Measurements from ENCODE around the gene CPNE4.

DNA sequence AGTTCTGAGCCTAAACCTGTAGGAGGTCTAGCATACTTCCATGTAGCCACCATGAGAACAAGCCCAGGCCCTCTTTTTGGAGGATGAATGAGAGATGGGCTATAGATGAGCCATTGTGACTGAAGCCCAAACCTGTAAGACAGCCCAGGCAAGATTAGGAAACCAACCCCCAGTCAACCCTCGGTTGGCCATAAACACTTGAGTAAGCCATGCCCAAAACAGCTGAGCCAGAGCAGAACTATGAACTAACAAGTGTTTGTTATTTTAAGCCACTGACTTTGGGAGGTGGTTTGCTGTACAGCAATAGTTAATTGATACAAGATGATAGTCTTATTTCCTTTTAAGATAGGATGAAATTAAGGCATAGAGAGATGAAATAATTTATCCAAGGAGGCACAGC, 12.4 kb upstream of the CPNE4 start:
- TF ChIP-seq, protein P1, sequence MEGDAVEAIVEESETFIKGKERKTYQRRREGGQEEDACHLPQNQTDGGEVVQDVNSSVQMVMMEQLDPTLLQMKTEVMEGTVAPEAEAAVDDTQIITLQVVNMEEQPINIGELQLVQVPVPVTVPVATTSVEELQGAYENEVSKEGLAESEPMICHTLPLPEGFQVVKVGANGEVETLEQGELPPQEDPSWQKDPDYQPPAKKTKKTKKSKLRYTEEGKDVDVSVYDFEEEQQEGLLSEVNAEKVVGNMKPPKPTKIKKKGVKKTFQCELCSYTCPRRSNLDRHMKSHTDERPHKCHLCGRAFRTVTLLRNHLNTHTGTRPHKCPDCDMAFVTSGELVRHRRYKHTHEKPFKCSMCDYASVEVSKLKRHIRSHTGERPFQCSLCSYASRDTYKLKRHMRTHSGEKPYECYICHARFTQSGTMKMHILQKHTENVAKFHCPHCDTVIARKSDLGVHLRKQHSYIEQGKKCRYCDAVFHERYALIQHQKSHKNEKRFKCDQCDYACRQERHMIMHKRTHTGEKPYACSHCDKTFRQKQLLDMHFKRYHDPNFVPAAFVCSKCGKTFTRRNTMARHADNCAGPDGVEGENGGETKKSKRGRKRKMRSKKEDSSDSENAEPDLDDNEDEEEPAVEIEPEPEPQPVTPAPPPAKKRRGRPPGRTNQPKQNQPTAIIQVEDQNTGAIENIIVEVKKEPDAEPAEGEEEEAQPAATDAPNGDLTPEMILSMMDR (IDR thresholded peaks at IDR 0.05; ENCODE audit: low read length), result no peak
- no peak for TF ChIP-seq EZH2 (IDR thresholded peaks at IDR 0.05; ENCODE audit: borderline replicate concordance, low read length)

Data from OCI-LY1 (cell line).